Uterine smooth muscle cell (primary cell): Measurements from ENCODE around the gene IFNA21. TPM values are rescaled to one million over a fixed set of nuclear protein-coding genes. Genes with fewer than 3 reads are reported as not detected.

Experiments used
- total RNA-seq: library from RNA; depleted of rRNA; stranded (reverse); fragments of >200 nt; gene quantifications from 2 replicates; pipeline ENCODE4 v1.2.3, GENCODE V29; 2014

IFNA21 gene
- not detected in 2 replicates for total RNA-seq

GRCh38 chr9:21166560-21166959 lies at the start of gene IFNA21:
TSS of gene IFNA21 (minus strand) at chr9:21166660. CDS start at chr9:21166612, 48 bp downstream.

GRCh38 chr9:21207043-21207442 lies 40.6 kb upstream of the IFNA21 start, which contains the start of gene IFNA10:
TSS of gene IFNA10 (minus strand) at chr9:21207143. CDS start at chr9:21207097, 46 bp downstream.

GRCh38 chr9:21202105-21202504 lies 35.6 kb upstream of the IFNA21 start, which contains the start of gene IFNA7:
TSS of gene IFNA7 (minus strand) at chr9:21202205. CDS start at chr9:21202165, 40 bp downstream.

GRCh38 chr9:21187487-21187886 lies 21.0 kb upstream of the IFNA21 start, which contains the start of gene IFNA4:
TSS of gene IFNA4 (minus strand) at chr9:21187587. CDS start at chr9:21187531, 56 bp downstream.

GRCh38 chr9:21141427-21141882 lies 25.0 kb downstream of the IFNA21 start, which contains the start of gene IFNW1:
TSS of gene IFNW1 (minus strand) at chr9:21141832. CDS start at chr9:21141570, 262 bp downstream.

Other genes with a start within 250 kb of the IFNA21 start
- gene HACD4, start 135.0 kb downstream of the IFNA21 start, total RNA-seq, result 9.1 and 9.9 TPM in 2 replicates
- not detected in 2 replicates for gene IFNB1, start 88.7 kb downstream of the IFNA21 start, total RNA-seq
- not detected in 2 replicates for gene IFNW1, start 24.8 kb downstream of the IFNA21 start, total RNA-seq
- gene IFNA4, start 20.9 kb upstream of the IFNA21 start, total RNA-seq, result not detected in 2 replicates
- not detected in 2 replicates for gene IFNA7, start 35.5 kb upstream of the IFNA21 start, total RNA-seq
- gene IFNA10, start 40.5 kb upstream of the IFNA21 start, total RNA-seq, result not detected in 2 replicates
- not detected in 2 replicates for gene IFNA16, start 50.7 kb upstream of the IFNA21 start, total RNA-seq
- gene IFNA17, start 61.6 kb upstream of the IFNA21 start, total RNA-seq, result not detected in 2 replicates
- gene IFNA14, start 73.3 kb upstream of the IFNA21 start, total RNA-seq, result not detected in 2 replicates
- 0.11 TPM in 1 of 2 replicates, not detected in the other for gene IFNA5, start 138.7 kb upstream of the IFNA21 start, total RNA-seq
- 48.1 and 48.9 TPM in 2 replicates for gene KLHL9, start 168.7 kb upstream of the IFNA21 start, total RNA-seq
- not detected in 2 replicates for gene IFNA6, start 184.2 kb upstream of the IFNA21 start, total RNA-seq
- not detected in 2 replicates for gene IFNA13, start 201.4 kb upstream of the IFNA21 start, total RNA-seq
- gene IFNA2, start 218.7 kb upstream of the IFNA21 start, total RNA-seq, result not detected in 2 replicates
- gene IFNA8, start 242.5 kb upstream of the IFNA21 start, total RNA-seq, result not detected in 2 replicates